ENCODE data around the gene SOD3.

The SOD3 gene

DNA sequence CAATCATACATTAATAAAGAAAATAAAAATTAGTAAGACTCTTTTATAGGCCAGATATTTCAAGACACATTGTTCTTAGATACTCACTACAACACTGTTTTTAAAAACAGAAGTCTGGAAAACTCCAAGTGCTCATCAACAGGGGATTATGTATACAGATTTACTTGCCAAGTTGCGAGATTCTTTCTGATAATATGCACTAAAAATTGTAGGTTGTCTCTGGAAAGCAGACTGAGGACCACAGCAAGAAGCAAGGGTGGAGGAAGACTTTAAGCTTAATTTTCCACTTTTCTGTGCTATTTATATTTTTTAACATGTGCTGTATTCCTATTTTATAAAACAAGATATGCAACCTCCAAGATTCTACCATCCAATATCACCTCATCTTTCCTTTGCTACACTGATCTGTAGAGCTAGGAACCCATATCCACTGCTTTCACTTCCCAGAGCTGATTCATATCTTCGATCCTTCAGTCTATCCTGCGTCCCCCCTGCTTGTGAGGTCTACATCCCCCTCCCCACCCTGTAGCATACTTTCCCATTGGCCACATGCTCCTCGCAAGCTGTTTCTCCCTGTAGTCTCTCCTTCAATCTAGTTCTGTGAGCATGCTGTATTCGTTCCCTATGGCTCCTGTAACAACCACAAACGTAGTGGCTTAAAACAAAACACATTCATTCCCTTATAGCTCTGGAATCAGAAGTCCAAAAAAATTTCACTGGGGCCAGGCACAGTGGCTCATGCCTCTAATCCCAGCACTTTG lies 15.7 kb downstream of the SOD3 start:
- DNase-seq (ENCODE audit: low read depth) = no peak
- in situ Hi-C loops (cut with HindIII; ENCODE audit: low sequenced_read_pairs) = no loop called here
- TF ChIP-seq, protein P1, sequence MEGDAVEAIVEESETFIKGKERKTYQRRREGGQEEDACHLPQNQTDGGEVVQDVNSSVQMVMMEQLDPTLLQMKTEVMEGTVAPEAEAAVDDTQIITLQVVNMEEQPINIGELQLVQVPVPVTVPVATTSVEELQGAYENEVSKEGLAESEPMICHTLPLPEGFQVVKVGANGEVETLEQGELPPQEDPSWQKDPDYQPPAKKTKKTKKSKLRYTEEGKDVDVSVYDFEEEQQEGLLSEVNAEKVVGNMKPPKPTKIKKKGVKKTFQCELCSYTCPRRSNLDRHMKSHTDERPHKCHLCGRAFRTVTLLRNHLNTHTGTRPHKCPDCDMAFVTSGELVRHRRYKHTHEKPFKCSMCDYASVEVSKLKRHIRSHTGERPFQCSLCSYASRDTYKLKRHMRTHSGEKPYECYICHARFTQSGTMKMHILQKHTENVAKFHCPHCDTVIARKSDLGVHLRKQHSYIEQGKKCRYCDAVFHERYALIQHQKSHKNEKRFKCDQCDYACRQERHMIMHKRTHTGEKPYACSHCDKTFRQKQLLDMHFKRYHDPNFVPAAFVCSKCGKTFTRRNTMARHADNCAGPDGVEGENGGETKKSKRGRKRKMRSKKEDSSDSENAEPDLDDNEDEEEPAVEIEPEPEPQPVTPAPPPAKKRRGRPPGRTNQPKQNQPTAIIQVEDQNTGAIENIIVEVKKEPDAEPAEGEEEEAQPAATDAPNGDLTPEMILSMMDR (IDR thresholded peaks at IDR 0.05; ENCODE audit: low read depth, low read length, missing control alignments) = no peak
- H3K4me3 ChIP-seq (ENCODE audit: low read depth, low read length) = no peak overlapping the region

DNA sequence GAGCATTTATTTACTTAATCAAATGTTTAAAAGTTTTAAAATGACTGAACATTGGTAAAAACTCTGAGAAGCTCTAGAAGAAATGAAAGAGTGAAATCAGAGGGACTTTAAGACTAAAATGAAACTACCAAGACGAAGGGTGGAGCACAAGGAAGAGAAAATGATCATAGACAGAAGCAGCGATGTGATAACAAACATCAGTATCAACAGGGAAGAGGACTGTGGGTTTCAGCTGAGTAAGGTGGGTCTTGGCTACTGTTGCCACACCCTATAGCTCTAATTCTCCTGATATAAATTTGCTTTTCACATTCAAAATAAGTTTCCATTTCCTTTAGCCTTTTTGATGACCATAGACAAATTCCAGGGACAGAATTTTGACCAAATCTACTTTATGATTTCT lies 18.4 kb downstream of the SOD3 start:
- no peak for DNase-seq (ENCODE audit: low read depth)
- TF ChIP-seq, protein P1 (IDR thresholded peaks at IDR 0.05; ENCODE audit: low read depth, low read length, missing control alignments) = no peak
- H3K4me3 ChIP-seq (ENCODE audit: low read depth, low read length) = no peak overlapping the region
- in situ Hi-C loops (cut with HindIII; ENCODE audit: low sequenced_read_pairs) = no loop called here

DNA sequence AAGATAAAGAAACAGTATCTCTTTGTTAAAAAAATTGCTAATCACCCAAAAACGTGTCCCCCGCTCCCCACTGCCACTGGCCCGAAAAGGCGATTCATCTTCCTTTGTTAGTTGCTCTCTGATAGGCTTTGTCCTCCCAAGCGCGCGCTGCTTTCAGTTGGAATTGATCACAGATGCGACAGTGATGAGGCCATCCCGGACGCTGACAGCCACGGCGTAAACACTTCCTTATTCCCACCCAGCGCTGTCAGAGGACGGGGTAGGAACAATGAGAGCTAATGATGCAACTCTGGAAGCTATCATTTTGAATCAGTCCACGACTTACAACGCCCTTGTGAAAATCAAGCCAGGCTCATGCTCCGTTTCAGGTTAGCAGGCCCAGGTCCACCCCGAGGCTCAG lies 21.4 kb downstream of the SOD3 start:
- in situ Hi-C loops (cut with HindIII; ENCODE audit: low sequenced_read_pairs) = no loop called here
- no peak overlapping the region for H3K4me3 ChIP-seq (ENCODE audit: low read depth, low read length)
- TF ChIP-seq, protein P1 (IDR thresholded peaks at IDR 0.05; ENCODE audit: low read depth, low read length, missing control alignments) = no peak

DNA sequence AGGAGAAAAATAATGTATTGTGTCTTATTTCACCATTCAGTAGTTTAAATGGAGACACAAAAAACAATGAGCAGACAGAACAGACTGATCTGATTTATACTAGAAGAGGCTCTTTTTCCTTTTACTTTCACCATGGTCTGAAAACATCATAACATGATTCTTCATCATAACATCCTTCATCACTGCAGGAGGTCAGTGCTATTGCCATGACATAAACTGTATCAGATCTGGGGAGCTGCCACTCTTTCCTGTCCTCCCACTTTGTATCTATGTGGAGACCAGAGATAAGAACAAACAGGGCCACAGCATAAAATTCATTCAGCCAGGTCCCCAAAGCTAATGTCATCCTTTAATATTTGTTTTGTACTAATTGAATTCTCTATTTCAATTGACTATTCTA lies 25.2 kb downstream of the SOD3 start:
- TF ChIP-seq, protein P1 (IDR thresholded peaks at IDR 0.05; ENCODE audit: low read depth, low read length, missing control alignments) = no peak
- DNase-seq (ENCODE audit: low read depth) = no peak
- no peak overlapping the region for H3K4me3 ChIP-seq (ENCODE audit: low read depth, low read length)
- in situ Hi-C loops (cut with HindIII; ENCODE audit: low sequenced_read_pairs) = no loop called here

More for the DNA sequence above, 21.4 kb downstream of the SOD3 start:
- DNase-seq (ENCODE audit: low read depth) = no peak

DNA sequence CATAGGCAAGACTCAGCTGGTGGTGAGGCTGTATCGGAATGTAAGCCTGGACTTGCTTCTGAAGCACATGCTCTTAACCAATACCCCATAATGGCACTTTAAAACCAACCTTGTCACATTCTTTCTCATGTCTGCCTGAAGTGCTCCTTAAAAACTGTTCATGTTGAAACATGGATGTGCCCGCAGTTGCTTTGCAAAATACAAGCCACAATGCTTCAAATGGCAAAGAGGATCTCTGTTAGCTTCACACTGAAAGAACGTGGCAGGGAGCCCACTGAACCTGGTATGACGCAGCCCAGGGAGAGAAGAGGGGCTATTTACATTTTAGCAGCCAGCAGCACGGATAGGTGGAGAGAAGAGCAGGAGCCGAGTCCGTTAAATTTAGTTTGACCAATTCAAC lies 29.3 kb downstream of the SOD3 start:
- DNase-seq (ENCODE audit: low read depth) = no peak
- H3K4me3 ChIP-seq (ENCODE audit: low read depth, low read length) = no peak overlapping the region
- in situ Hi-C loops (cut with HindIII; ENCODE audit: low sequenced_read_pairs) = no loop called here
- TF ChIP-seq, protein P1 (IDR thresholded peaks at IDR 0.05; ENCODE audit: low read depth, low read length, missing control alignments) = no peak

DNA sequence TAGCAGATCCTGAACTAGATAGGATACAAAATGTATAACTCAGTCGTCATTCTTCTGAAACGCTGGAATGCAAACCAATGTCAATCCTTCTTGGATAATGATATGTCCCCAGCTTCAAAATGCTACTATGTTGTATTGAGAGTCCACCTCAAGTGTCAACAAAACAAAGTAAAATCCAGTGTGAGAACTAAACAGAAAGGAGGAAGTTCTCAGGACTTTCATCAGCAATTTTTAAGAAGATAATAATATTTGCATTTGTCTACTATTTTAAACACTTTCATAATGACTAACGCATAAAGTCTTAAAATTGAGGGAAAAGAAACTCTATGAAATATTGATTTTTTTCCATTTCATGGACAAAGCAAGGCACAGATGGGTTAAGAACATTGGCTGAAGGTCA lies 36.3 kb downstream of the SOD3 start:
- in situ Hi-C loops (cut with HindIII; ENCODE audit: low sequenced_read_pairs) = no loop called here
- no peak for DNase-seq (ENCODE audit: low read depth)
- TF ChIP-seq, protein P1 (IDR thresholded peaks at IDR 0.05; ENCODE audit: low read depth, low read length, missing control alignments) = no peak
- no peak overlapping the region for H3K4me3 ChIP-seq (ENCODE audit: low read depth, low read length)
